Spinal cord (tissue), 10 donors: ENCODE measurements around the gene ZNF253. TPM values are rescaled to one million over a fixed set of nuclear protein-coding genes. Genes with fewer than 3 reads are reported as not detected.
"Not testable (repeated sequence)": the region's sequence is repeated elsewhere in the genome, so short reads cannot be mapped to it uniquely, and the experiment has no call there.

ENCODE experiments used
- DNase-seq, 6 donors: peaks; one replicate each; pipeline versions ENCODE4 v3.0.0 to v3.0.0-alpha.2; 2013 to 2015; ENCODE audit warnings: low spot score in 6 of 6, low read depth in 4 of 6
- H3K27ac ChIP-seq: one replicate; pipeline ENCODE4 v1.5.1; 2013; ENCODE audit warnings: low read depth, low read length, control low read depth
- H3K27me3 ChIP-seq: one replicate; pipeline ENCODE4 v1.6.1; 2013; ENCODE audit warnings: low read length; ENCODE audit not compliant: control insufficient read depth, insufficient read depth
- H3K36me3 ChIP-seq: one replicate; pipeline ENCODE4 v1.6.1; 2013; ENCODE audit warnings: low read length; ENCODE audit not compliant: control insufficient read depth, insufficient read depth
- H3K4me1 ChIP-seq: one replicate; pipeline ENCODE4 v1.6.1; 2013; ENCODE audit warnings: low read length; ENCODE audit not compliant: control insufficient read depth, insufficient read depth
- H3K4me3 ChIP-seq: one replicate; pipeline ENCODE4 v1.5.1; 2013; ENCODE audit warnings: low read depth, low read length, control low read depth
- H3K9me3 ChIP-seq: one replicate; pipeline ENCODE4 v1.6.1; 2013; ENCODE audit warnings: low read length; ENCODE audit not compliant: control insufficient read depth, insufficient read depth
- WGBS: methylation state at CpG from one replicate; pipeline ENCODE4 v1.1.5; 2013; ENCODE audit warnings: missing lambda C conversion rate; ENCODE audit not compliant: insufficient coverage; 5-methylcytosine and 5-hydroxymethylcytosine counted together
- polyA plus RNA-seq, 2 donors: library from polyadenylated mRNA; unstranded; fragments of 120-200 nt; gene quantifications; one replicate each; pipeline ENCODE4 v1.2.1, GENCODE V29; 2013; ENCODE audit not compliant: insufficient read length in 2 of 2
- total RNA-seq, 2 donors: library from RNA; depleted of rRNA in 1 of 2; stranded (reverse); fragments of 120-200 nt in 1 of 2; fragments of >200 nt in 1 of 2; gene quantifications; one replicate each; pipeline versions ENCODE4 v1.2.3 to v1.2.4, GENCODE V29; 2013 to 2014
- donor health status: healthy.

ZNF253 gene
- total and polyA plus RNA-seq, 4 donors: 20.8 to 27.2 (median 22.5) TPM

- H3K9me3 ChIP-seq: peaks cover 10% of the 10 kb centered on the region
- H3K4me3 ChIP-seq, H3K4me1 ChIP-seq, H3K27ac ChIP-seq, DNase-seq, H3K36me3 ChIP-seq, H3K27me3 ChIP-seq: not testable (repeated sequence)
- WGBS: no CpG with 5 or more reads among the region's 3 CpGs
These were observed 68.0 kb downstream of the ZNF253 start for GRCh38 chr19:19933432-19934314.

- DNase-seq: no peak
- Histone ChIP-seq H3K27ac (no peak overlapping the region), H3K9me3 (peaks cover 5% of the 10 kb centered on the region), H3K36me3 (no peaks in the 10 kb centered on the region), H3K27me3 (no peaks in the 10 kb centered on the region), H3K4me1 (no peaks in the 10 kb centered on the region), H3K4me3 (no peak overlapping the region)
- WGBS: no CpG with 5 or more reads among the region's 2 CpGs
These were observed 71.7 kb downstream of the ZNF253 start for GRCh38 chr19:19937403-19937802.

GRCh38 chr19:19938449-19938848 is 72.8 kb downstream of the ZNF253 start:
- no peak for DNase-seq
- Histone ChIP-seq H3K4me3 (no peak overlapping the region), H3K9me3 (peaks cover 4% of the 10 kb centered on the region), H3K27me3 (no peaks in the 10 kb centered on the region), H3K4me1 (no peaks in the 10 kb centered on the region), H3K27ac (no peak overlapping the region), H3K36me3 (no peaks in the 10 kb centered on the region)
- WGBS: no CpG with 5 or more reads among the region's 2 CpGs

GRCh38 chr19:19943848-19944582 is 78.3 kb downstream of the ZNF253 start:
- Histone ChIP-seq H3K9me3 (no peaks in the 10 kb centered on the region), H3K36me3 (no peaks in the 10 kb centered on the region), H3K4me1 (no peaks in the 10 kb centered on the region), H3K4me3 (no peak overlapping the region), H3K27ac (no peak overlapping the region), H3K27me3 (no peaks in the 10 kb centered on the region)
- DNase-seq: no peak
- 91% methylated on average over 7 of the region's 8 CpGs for WGBS

Other genes starting within 250 kb of the ZNF253 start
- 1 to 10 TPM; 4.3 to 7.2 TPM for gene PBX4, start 247.2 kb upstream of the ZNF253 start, total RNA-seq
- 10 to 100 TPM in 1 of 2 donors, 1 to 10 TPM in 1; 9.7 to 13.6 TPM for gene PBX4, start 247.2 kb upstream of the ZNF253 start, polyA plus RNA-seq
- 10 to 100 TPM in 1 of 2 donors, 1 to 10 TPM in 1; 5.3 to 19.8 TPM for gene LPAR2, start 237.7 kb upstream of the ZNF253 start, total RNA-seq
- gene LPAR2, start 237.7 kb upstream of the ZNF253 start, polyA plus RNA-seq: 10 to 100 TPM; 67.1 to 80.0 TPM
- 10 to 100 TPM in 1 of 2 donors, 1 to 10 TPM in 1; 5.2 to 10.8 TPM for gene GMIP, start 222.2 kb upstream of the ZNF253 start, total RNA-seq
- gene GMIP, start 222.2 kb upstream of the ZNF253 start, polyA plus RNA-seq: 10 to 100 TPM; 16.3 to 20.8 TPM
- 10 to 100 TPM; 21.3 to 34.3 TPM for gene ATP13A1, start 202.2 kb upstream of the ZNF253 start, total RNA-seq
- 10 to 100 TPM; 67.3 to 82.2 TPM for gene ATP13A1, start 202.2 kb upstream of the ZNF253 start, polyA plus RNA-seq
- gene ZNF101, start 197.0 kb upstream of the ZNF253 start, total RNA-seq: 10 to 100 TPM in 1 of 2 donors, 1 to 10 TPM in 1; 9.7 to 10.5 TPM
- gene ZNF101, start 197.0 kb upstream of the ZNF253 start, polyA plus RNA-seq: 10 to 100 TPM; 12.7 to 19.1 TPM
- 10 to 100 TPM; 18.0 to 24.2 TPM for gene ZNF14, start 132.8 kb upstream of the ZNF253 start, total RNA-seq
- gene ZNF14, start 132.8 kb upstream of the ZNF253 start, polyA plus RNA-seq: 10 to 100 TPM in 1 of 2 donors, 1 to 10 TPM in 1; 9.9 to 11.8 TPM
- gene ZNF506, start 44.1 kb upstream of the ZNF253 start, total RNA-seq: 10 to 100 TPM; 32.9 to 46.0 TPM
- 10 to 100 TPM; 26.9 to 27.3 TPM for gene ZNF506, start 44.1 kb upstream of the ZNF253 start, polyA plus RNA-seq
- 10 to 100 TPM; 11.4 to 14.3 TPM for gene ZNF93, start 35.1 kb downstream of the ZNF253 start, total RNA-seq
- gene ZNF93, start 35.1 kb downstream of the ZNF253 start, polyA plus RNA-seq: 10 to 100 TPM; 10.5 to 10.9 TPM
- 10 to 100 TPM in 1 of 2 donors, 1 to 10 TPM in 1; 9.2 to 10.2 TPM for gene ZNF682, start 173.6 kb downstream of the ZNF253 start, total RNA-seq
- gene ZNF682, start 173.6 kb downstream of the ZNF253 start, polyA plus RNA-seq: 10 to 100 TPM; 14.7 to 16.3 TPM
- 1 to 10 TPM; 2.8 to 3.7 TPM for gene ZNF90, start 212.1 kb downstream of the ZNF253 start, total RNA-seq
- gene ZNF90, start 212.1 kb downstream of the ZNF253 start, polyA plus RNA-seq: 1 to 10 TPM; 4.2 to 8.1 TPM